Stimulated activated CD4-positive, alpha-beta T cell treated with anti-CD3 and anti-CD28 coated beads, Interleukin-4, amount 100 ng/mL, for 4 hours (primary cell): ENCODE results near the gene FAS.

Experiments used
- DNase-seq, 2 experiments: peaks; one replicate each; pipeline ENCODE4 v3.0.0-alpha.2; 2020

The FAS gene

GRCh38 chr10:88990384-88991160, at the start of gene FAS:
Gene FAS, plus strand, starts transcription at chr10:88990798. Its CDS starts 79 bp downstream, at chr10:88990877.
- peak; percentile 66 to 85 for DNase-seq

GRCh38 chr10:88941026-88941425, 49.6 kb upstream of the FAS start:
- no peak for DNase-seq

GRCh38 chr10:88943778-88944177, 46.8 kb upstream of the FAS start:
- no peak for DNase-seq

- no peak for DNase-seq
These were observed 45.8 kb upstream of the FAS start for GRCh38 chr10:88944813-88945212.

- DNase-seq: no peak
These were observed 44.4 kb upstream of the FAS start for GRCh38 chr10:88946200-88946599.

GRCh38 chr10:88946965-88947590, 43.5 kb upstream of the FAS start:
- DNase-seq: no peak

- DNase-seq: no peak
These were observed 41.5 kb upstream of the FAS start for GRCh38 chr10:88949051-88949450.

- no peak for DNase-seq
These were observed 40.4 kb upstream of the FAS start for GRCh38 chr10:88949912-88950837.

GRCh38 chr10:88952647-88953111, 37.9 kb upstream of the FAS start, which contains the start of gene ACTA2:
Gene ACTA2, minus strand, starts transcription at chr10:88952773. Its CDS starts 3,843 bp downstream, at chr10:88948930.
- no peak for DNase-seq

GRCh38 chr10:88953662-88954061, 36.9 kb upstream of the FAS start:
- no peak for DNase-seq

- no peak for DNase-seq
These were observed 36.0 kb upstream of the FAS start for GRCh38 chr10:88954458-88955083.

GRCh38 chr10:88957381-88957780, 33.2 kb upstream of the FAS start:
- DNase-seq: no peak

- no peak for DNase-seq
These were observed 31.9 kb upstream of the FAS start for GRCh38 chr10:88958721-88959120.

GRCh38 chr10:88960802-88961201, 29.8 kb upstream of the FAS start:
- no peak for DNase-seq

GRCh38 chr10:88961266-88961665, 29.3 kb upstream of the FAS start:
- DNase-seq: no peak

GRCh38 chr10:88962336-88962735, 28.3 kb upstream of the FAS start:
- DNase-seq: no peak

GRCh38 chr10:88963318-88963717, 27.3 kb upstream of the FAS start:
- no peak for DNase-seq

- DNase-seq: no peak
These were observed 26.2 kb upstream of the FAS start for GRCh38 chr10:88964360-88964759.

- DNase-seq: no peak
These were observed 25.7 kb upstream of the FAS start for GRCh38 chr10:88964869-88965415.

- no peak for DNase-seq
These were observed 23.8 kb upstream of the FAS start for GRCh38 chr10:88966797-88967196.

GRCh38 chr10:88968391-88968790, 22.2 kb upstream of the FAS start:
- DNase-seq: no peak
